ENCODE measurements around the gene COL4A1. TPM values are rescaled to one million over a fixed set of nuclear protein-coding genes. Genes with fewer than 3 reads are reported as not detected.

COL4A1 gene
- total RNA-seq, 1 donor from 2014 or later, result 2,489 TPM

- H3K4me2 ChIP-seq (ENCODE audit: low read length), result peak overlapping the region; percentile 25
- no peak for DNase-seq (ENCODE audit: low read depth)
These were observed 174.6 kb downstream of the COL4A1 start for GRCh38 chr13:110132225-110132982.

GRCh38 chr13:110131424-110131823, 175.5 kb downstream of the COL4A1 start:
- H3K27me3 Mint-ChIP-seq (ENCODE audit: low read depth, unreplicated experiment), result no peaks in the 10 kb centered on the region

More at GRCh38 chr13:110132225-110132982, 174.6 kb downstream of the COL4A1 start:
- Histone ChIP-seq H3K4me3 (ENCODE audit: insufficient read depth, low read depth, low read length) (no peak overlapping the region), H4K20me1 (ENCODE audit: insufficient read depth, low read length) (no peaks in the 10 kb centered on the region), H3K79me2 (ENCODE audit: insufficient read depth, low read length) (no peaks in the 10 kb centered on the region), H3K9me3 (ENCODE audit: insufficient read depth, low read depth, low read length) (no peaks in the 10 kb centered on the region), H2AFZ (ENCODE audit: low read depth, low read length) (no peak overlapping the region), H3K36me3 (ENCODE audit: insufficient read depth, low read length) (no peaks in the 10 kb centered on the region), H3K27me3 (ENCODE audit: insufficient read depth, low read length) (no peaks in the 10 kb centered on the region), H3K9ac (ENCODE audit: low read length) (no peak overlapping the region), H3K4me1 (ENCODE audit: insufficient read depth, low read length) (peaks cover 54% of the 10 kb centered on the region), H3K27ac (ENCODE audit: low read depth, low read length) (no peak overlapping the region)
- Mint-ChIP-seq H3K27me3 (ENCODE audit: low read depth, unreplicated experiment) (no peaks in the 10 kb centered on the region), H3K27ac (ENCODE audit: unreplicated experiment) (no peak overlapping the region), H3K9me3 (ENCODE audit: unreplicated experiment) (peaks cover 2% of the 10 kb centered on the region), H3K4me1 (ENCODE audit: low read depth, unreplicated experiment) (peaks cover 30% of the 10 kb centered on the region), H3K36me3 (ENCODE audit: low read depth, unreplicated experiment) (no peaks in the 10 kb centered on the region), H3K4me3 (ENCODE audit: unreplicated experiment) (no peak overlapping the region)
- TF ChIP-seq EZH2 (IDR thresholded peaks at IDR 0.05; ENCODE audit: insufficient read depth, low read length) (no peak), CTCF (IDR thresholded peaks at IDR 0.05; ENCODE audit: insufficient read depth, low read depth, low read length) (no peak)
- FAIRE-seq, result no peak

More at GRCh38 chr13:110131424-110131823, 175.5 kb downstream of the COL4A1 start:
- H3K4me1 ChIP-seq (ENCODE audit: insufficient read depth, low read length), result peaks cover 55% of the 10 kb centered on the region
- DNase-seq (ENCODE audit: low read depth) (no peak), FAIRE-seq (no peak)
- H3K4me3 Mint-ChIP-seq (ENCODE audit: unreplicated experiment), result no peak overlapping the region
- no peak overlapping the region for H3K4me3 ChIP-seq (ENCODE audit: insufficient read depth, low read depth, low read length)
- no peak overlapping the region for H3K27ac Mint-ChIP-seq (ENCODE audit: unreplicated experiment)
- H3K36me3 ChIP-seq (ENCODE audit: insufficient read depth, low read length), result no peaks in the 10 kb centered on the region
- H3K27me3 ChIP-seq (ENCODE audit: insufficient read depth, low read length), result no peaks in the 10 kb centered on the region
- H3K9me3 Mint-ChIP-seq (ENCODE audit: unreplicated experiment), result peaks cover 2% of the 10 kb centered on the region
- H3K79me2 ChIP-seq (ENCODE audit: insufficient read depth, low read length), result no peaks in the 10 kb centered on the region
- H3K4me1 Mint-ChIP-seq (ENCODE audit: low read depth, unreplicated experiment), result peaks cover 34% of the 10 kb centered on the region
- H3K27ac ChIP-seq (ENCODE audit: low read depth, low read length), result no peak overlapping the region
- no peak overlapping the region for H3K4me2 ChIP-seq (ENCODE audit: low read length)
- H4K20me1 ChIP-seq (ENCODE audit: insufficient read depth, low read length), result no peaks in the 10 kb centered on the region
- no peaks in the 10 kb centered on the region for H3K36me3 Mint-ChIP-seq (ENCODE audit: low read depth, unreplicated experiment)
- H3K9me3 ChIP-seq (ENCODE audit: insufficient read depth, low read depth, low read length), result no peaks in the 10 kb centered on the region
- TF ChIP-seq EZH2 (IDR thresholded peaks at IDR 0.05; ENCODE audit: insufficient read depth, low read length), result no peak
- no peak for TF ChIP-seq CTCF (IDR thresholded peaks at IDR 0.05; ENCODE audit: insufficient read depth, low read depth, low read length)
- H2AFZ ChIP-seq (ENCODE audit: low read depth, low read length), result no peak overlapping the region
- no peak overlapping the region for H3K9ac ChIP-seq (ENCODE audit: low read length)
